Neural crest cell (in vitro differentiated cells): ENCODE measurements around the gene KIF3B. TPM values are rescaled to one million over a fixed set of nuclear protein-coding genes. Genes with fewer than 3 reads are reported as not detected.
"Not testable (repeated sequence)": the region's sequence is repeated elsewhere in the genome, so short reads cannot be mapped to it uniquely, and the experiment has no call there.

Experiments
- DNase-seq: peaks from one replicate; pipeline ENCODE4 v3.0.0; 2021; ENCODE audit warnings: low read depth, mixed read lengths, low spot score
- H3K27ac Mint-ChIP-seq: one replicate; pipeline ENCODE4 v1.8.0; 2021; ENCODE audit warnings: mild to moderate bottlenecking, mixed read lengths; ENCODE audit not compliant: unreplicated experiment
- H3K27me3 Mint-ChIP-seq: 2 replicates; pipeline ENCODE4 v1.8.0; 2021; ENCODE audit warnings: low read depth, mild to moderate bottlenecking, mixed read lengths
- H3K36me3 Mint-ChIP-seq: 2 replicates; pipeline ENCODE4 v1.8.0; 2021; ENCODE audit warnings: low read depth, mild to moderate bottlenecking, mixed read lengths
- H3K4me1 Mint-ChIP-seq: 2 replicates; pipeline ENCODE4 v1.8.0; 2021; ENCODE audit warnings: mixed read lengths
- H3K4me3 Mint-ChIP-seq: one replicate; pipeline ENCODE4 v1.8.0; 2021; ENCODE audit warnings: mild to moderate bottlenecking, mixed read lengths
- H3K9me3 Mint-ChIP-seq: 2 replicates; pipeline ENCODE4 v1.8.0; 2021; ENCODE audit warnings: mixed read lengths
- total RNA-seq: library from RNA; stranded (reverse); gene quantifications from 2 replicates; pipeline ENCODE4 v1.2.1, GENCODE V29; 2021
- TF ChIP-seq, protein P1 (sequence below): fragments of 200-600 bp; sonication (generic); conservative IDR thresholded peaks from 2 replicates; pipeline ENCODE4 v1.5.0; 2021; ENCODE audit warnings: antibody characterized with exemption, mild to moderate bottlenecking

KIF3B gene
- total RNA-seq, 1 donor from 2014 or later, result 45.5 TPM

DNA sequence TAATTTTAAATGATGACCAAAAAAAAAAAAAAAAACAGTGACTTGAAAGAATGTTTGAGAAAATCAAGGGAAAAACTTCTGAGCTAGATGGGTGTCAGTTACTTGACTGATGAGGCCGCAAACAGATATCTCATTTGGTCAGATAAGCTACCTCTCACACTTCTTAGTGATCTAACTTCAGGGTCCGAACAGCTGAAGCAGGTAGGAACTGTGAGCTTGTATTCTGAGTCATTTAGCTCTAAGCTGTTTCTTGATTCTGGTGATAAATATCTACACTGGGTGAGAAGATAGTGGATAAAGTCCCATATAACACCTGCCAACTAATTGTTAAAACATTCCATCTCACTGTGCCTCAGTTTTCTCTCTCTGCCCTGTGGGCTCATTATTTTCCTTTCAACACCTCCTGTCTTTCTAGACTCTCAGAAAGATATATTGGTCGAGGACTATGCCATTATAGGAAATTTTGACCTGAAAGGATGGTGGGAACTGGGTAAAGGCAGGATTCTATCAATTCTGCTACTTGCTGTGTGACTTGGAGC is 7.7 kb downstream of the KIF3B start:
- TF ChIP-seq, protein P1, sequence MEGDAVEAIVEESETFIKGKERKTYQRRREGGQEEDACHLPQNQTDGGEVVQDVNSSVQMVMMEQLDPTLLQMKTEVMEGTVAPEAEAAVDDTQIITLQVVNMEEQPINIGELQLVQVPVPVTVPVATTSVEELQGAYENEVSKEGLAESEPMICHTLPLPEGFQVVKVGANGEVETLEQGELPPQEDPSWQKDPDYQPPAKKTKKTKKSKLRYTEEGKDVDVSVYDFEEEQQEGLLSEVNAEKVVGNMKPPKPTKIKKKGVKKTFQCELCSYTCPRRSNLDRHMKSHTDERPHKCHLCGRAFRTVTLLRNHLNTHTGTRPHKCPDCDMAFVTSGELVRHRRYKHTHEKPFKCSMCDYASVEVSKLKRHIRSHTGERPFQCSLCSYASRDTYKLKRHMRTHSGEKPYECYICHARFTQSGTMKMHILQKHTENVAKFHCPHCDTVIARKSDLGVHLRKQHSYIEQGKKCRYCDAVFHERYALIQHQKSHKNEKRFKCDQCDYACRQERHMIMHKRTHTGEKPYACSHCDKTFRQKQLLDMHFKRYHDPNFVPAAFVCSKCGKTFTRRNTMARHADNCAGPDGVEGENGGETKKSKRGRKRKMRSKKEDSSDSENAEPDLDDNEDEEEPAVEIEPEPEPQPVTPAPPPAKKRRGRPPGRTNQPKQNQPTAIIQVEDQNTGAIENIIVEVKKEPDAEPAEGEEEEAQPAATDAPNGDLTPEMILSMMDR, result no peak
- Mint-ChIP-seq H3K9me3 (no peaks in the 10 kb centered on the region), H3K4me1 (peaks cover under 1% of the 10 kb centered on the region), H3K36me3 (no peaks in the 10 kb centered on the region), H3K27me3 (no peaks in the 10 kb centered on the region), H3K4me3 (no peak overlapping the region), H3K27ac (no peak overlapping the region)
- DNase-seq, result no peak

- H3K4me3 Mint-ChIP-seq, result no peak overlapping the region
- no peak for DNase-seq
- no peaks in the 10 kb centered on the region for H3K36me3 Mint-ChIP-seq
- H3K27ac Mint-ChIP-seq, result no peak overlapping the region
- no peaks in the 10 kb centered on the region for H3K9me3 Mint-ChIP-seq
- no peaks in the 10 kb centered on the region for H3K27me3 Mint-ChIP-seq
- H3K4me1 Mint-ChIP-seq, result no peaks in the 10 kb centered on the region
- TF ChIP-seq, protein P1, result no peak
Measured at GRCh38 chr20:32285621-32286371, 8.3 kb downstream of the KIF3B start.

- no peaks in the 10 kb centered on the region for H3K36me3 Mint-ChIP-seq
- H3K4me1 Mint-ChIP-seq, result no peaks in the 10 kb centered on the region
- no peak overlapping the region for H3K4me3 Mint-ChIP-seq
- H3K27me3 Mint-ChIP-seq, result no peaks in the 10 kb centered on the region
- DNase-seq, result no peak
- H3K27ac Mint-ChIP-seq, result no peak overlapping the region
- TF ChIP-seq, protein P1, result no peak
- no peaks in the 10 kb centered on the region for H3K9me3 Mint-ChIP-seq
Measured at GRCh38 chr20:32287231-32287638, 9.8 kb downstream of the KIF3B start.

GRCh38 chr20:32288225-32288849 is 10.9 kb downstream of the KIF3B start:
- Mint-ChIP-seq H3K4me1 (peaks cover 6% of the 10 kb centered on the region), H3K9me3 (no peaks in the 10 kb centered on the region), H3K27me3 (no peaks in the 10 kb centered on the region), H3K36me3 (no peaks in the 10 kb centered on the region), H3K4me3 (no peak overlapping the region), H3K27ac (no peak overlapping the region)
- DNase-seq, result no peak
- TF ChIP-seq, protein P1, result no peak

DNA sequence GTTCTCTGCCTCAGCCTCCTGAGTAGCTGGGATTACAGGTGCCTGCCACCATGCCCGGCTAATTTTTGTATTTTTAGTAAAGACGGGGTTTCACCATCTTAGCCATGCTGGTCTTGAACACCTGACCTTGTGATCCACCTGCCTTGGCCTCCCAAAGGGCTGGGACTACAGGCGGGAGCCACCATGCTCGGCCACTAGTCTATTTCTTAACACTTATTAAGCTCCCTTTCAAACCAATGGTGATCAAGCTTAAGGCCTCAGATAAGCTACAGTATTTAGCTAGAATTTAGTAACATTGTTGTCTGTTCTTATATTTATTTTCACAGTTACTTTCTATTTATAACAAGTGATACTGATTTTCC is 11.8 kb downstream of the KIF3B start:
- H3K27ac Mint-ChIP-seq, H3K27me3 Mint-ChIP-seq, H3K4me3 Mint-ChIP-seq, H3K9me3 Mint-ChIP-seq, DNase-seq, H3K36me3 Mint-ChIP-seq: not testable (repeated sequence)
- H3K4me1 Mint-ChIP-seq, result peaks cover 16% of the 10 kb centered on the region
